Suprapubic skin (tissue), 4 donors: ENCODE results near the gene CRTAP. TPM values are rescaled to one million over a fixed set of nuclear protein-coding genes. Genes with fewer than 3 reads are reported as not detected.

Source experiments
- DNase-seq, 2 donors: peaks; one replicate each; pipeline ENCODE4 v3.0.0-alpha.2; 2019; ENCODE audit warnings: low spot score in 2 of 2
- H3K27ac ChIP-seq: fragments of 200-600 bp; sonication (generic); one replicate; pipeline ENCODE4 v1.5.1; 2019
- H3K27me3 ChIP-seq: fragments of 200-600 bp; sonication (generic); one replicate; pipeline ENCODE4 v1.5.1; 2019
- H3K36me3 ChIP-seq: fragments of 200-600 bp; sonication (generic); one replicate; pipeline ENCODE4 v1.5.1; 2019
- H3K4me1 ChIP-seq: fragments of 200-600 bp; sonication (generic); one replicate; pipeline ENCODE4 v1.5.1; 2019
- H3K4me3 ChIP-seq: fragments of 200-600 bp; sonication (generic); one replicate; pipeline ENCODE4 v1.5.1; 2019; ENCODE audit warnings: mild to moderate bottlenecking
- H3K9me3 ChIP-seq: fragments of 200-600 bp; sonication (generic); one replicate; pipeline ENCODE4 v1.5.1; 2019
- CTCF ChIP-seq, 2 donors: fragments of 200-600 bp in 1 of 2; fragments of 450-650 bp in 1 of 2; sonication (generic) in 1 of 2; IDR thresholded peaks; one replicate each; pipeline ENCODE4 v1.5.1; 2016 to 2019; ENCODE audit warnings: antibody characterized with exemption in 2 of 2, mild to moderate bottlenecking in 1 of 2, moderate library complexity in 1 of 2
- EP300 ChIP-seq: sonication (generic); formaldehyde crosslinking; IDR thresholded peaks from one replicate; pipeline ENCODE4 v1.6.1; 2017; ENCODE audit warnings: antibody characterized with exemption
- POLR2A ChIP-seq, 2 donors: fragments of 450-650 bp; IDR thresholded peaks; one replicate each; pipeline ENCODE4 v1.6.1; 2017; ENCODE audit warnings: antibody characterized with exemption in 2 of 2, mild to moderate bottlenecking in 2 of 2, moderate library complexity in 2 of 2
- POLR2AphosphoS5 ChIP-seq, 3 donors: sonication (generic); formaldehyde crosslinking; IDR thresholded peaks; one replicate each; pipeline ENCODE4 v1.6.1; 2017; ENCODE audit warnings: antibody characterized with exemption in 3 of 3
- WGBS: methylation state at CpG from one replicate; pipeline ENCODE4 v1.1.5; 2018; 5-methylcytosine and 5-hydroxymethylcytosine counted together
- total RNA-seq, 4 donors: library from RNA; depleted of rRNA; stranded (reverse); fragments of >200 nt; gene quantifications; one replicate each; pipeline ENCODE4 v1.1.0, GENCODE V29; 2016

CRTAP gene
- total RNA-seq, 4 donors from 2014 or later = 99.5 to 162 (median 135) TPM

GRCh38 chr3:33083958-33084357 is 29.9 kb upstream of the CRTAP start:
- Histone ChIP-seq H3K27me3 (no peaks in the 10 kb centered on the region), H3K27ac (no peak overlapping the region), H3K4me3 (no peak overlapping the region), H3K4me1 (peaks cover 4% of the 10 kb centered on the region), H3K9me3 (no peaks in the 10 kb centered on the region), H3K36me3 (peaks cover 4% of the 10 kb centered on the region)
- no peak for TF ChIP-seq POLR2AphosphoS5 (IDR thresholded peaks at IDR 0.05)
- no peak for TF ChIP-seq EP300
- TF ChIP-seq POLR2A (IDR thresholded peaks at IDR 0.05) = no peak
- DNase-seq = no peak
- WGBS = 85% methylated on average over 2 of the region's 2 CpGs

- DNase-seq = no peak
- H3K9me3 ChIP-seq = no peaks in the 10 kb centered on the region
- H3K36me3 ChIP-seq = peaks cover 27% of the 10 kb centered on the region
- H3K4me1 ChIP-seq = peaks cover 7% of the 10 kb centered on the region
- no peak for TF ChIP-seq POLR2AphosphoS5 (IDR thresholded peaks at IDR 0.05)
- TF ChIP-seq CTCF (IDR thresholded peaks at IDR 0.05) = no peak
- no peak for TF ChIP-seq POLR2A (IDR thresholded peaks at IDR 0.05)
- no peak for TF ChIP-seq EP300
- no peaks in the 10 kb centered on the region for H3K27me3 ChIP-seq
- no peak overlapping the region for H3K4me3 ChIP-seq
- no peak overlapping the region for H3K27ac ChIP-seq
These were observed 25.1 kb upstream of the CRTAP start for GRCh38 chr3:33088691-33089090.

- TF ChIP-seq POLR2AphosphoS5 (IDR thresholded peaks at IDR 0.05) (no peak), POLR2A (IDR thresholded peaks at IDR 0.05) (no peak), CTCF (IDR thresholded peaks at IDR 0.05) (no peak), EP300 (no peak)
- Histone ChIP-seq H3K27ac (no peak overlapping the region), H3K36me3 (peaks cover 26% of the 10 kb centered on the region), H3K27me3 (no peaks in the 10 kb centered on the region), H3K4me3 (no peak overlapping the region), H3K9me3 (no peaks in the 10 kb centered on the region), H3K4me1 (peaks cover 3% of the 10 kb centered on the region)
- WGBS = 93% methylated on average over 3 of the region's 3 CpGs
- DNase-seq = no peak
These were observed 24.3 kb upstream of the CRTAP start for GRCh38 chr3:33089515-33089914.

- no peak for DNase-seq
- Histone ChIP-seq H3K4me1 (peaks cover 14% of the 10 kb centered on the region), H3K9me3 (no peaks in the 10 kb centered on the region), H3K27me3 (no peaks in the 10 kb centered on the region), H3K36me3 (peaks cover 26% of the 10 kb centered on the region), H3K27ac (no peak overlapping the region), H3K4me3 (no peak overlapping the region)
- TF ChIP-seq EP300 = no peak
- TF ChIP-seq POLR2A (IDR thresholded peaks at IDR 0.05) = no peak
- 70% methylated on average over 6 of the region's 6 CpGs for WGBS
These were observed 22.1 kb upstream of the CRTAP start for GRCh38 chr3:33091746-33092145.

GRCh38 chr3:33092496-33093254 is 21.1 kb upstream of the CRTAP start:
- 80% methylated on average over 8 of the region's 9 CpGs for WGBS
- H3K27me3 ChIP-seq = no peaks in the 10 kb centered on the region
- no peak for DNase-seq

More at GRCh38 chr3:33092496-33093254, 21.1 kb upstream of the CRTAP start:
- Histone ChIP-seq H3K9me3 (no peaks in the 10 kb centered on the region), H3K4me3 (no peak overlapping the region), H3K36me3 (peaks cover 26% of the 10 kb centered on the region), H3K4me1 (peaks cover 18% of the 10 kb centered on the region), H3K27ac (no peak overlapping the region)
- no peak for TF ChIP-seq POLR2AphosphoS5 (IDR thresholded peaks at IDR 0.05)
- TF ChIP-seq POLR2A (IDR thresholded peaks at IDR 0.05) = no peak
- TF ChIP-seq CTCF (IDR thresholded peaks at IDR 0.05) = no peak
- no peak for TF ChIP-seq EP300
